Heart right ventricle (tissue), 16 donors: ENCODE measurements around the gene CEP131. TPM values are rescaled to one million over a fixed set of nuclear protein-coding genes. Genes with fewer than 3 reads are reported as not detected.

Experiments
- ATAC-seq, 8 donors: fragments of 200-7000 bp; cut with Tn5 transposase; one replicate each; pipeline ENCODE4 v1.9.1; 2020; ENCODE audit warnings: mild to moderate bottlenecking in 8 of 8, moderate library complexity in 8 of 8, moderate number of reproducible peaks in 1 of 8
- DNase-seq, 2 donors: peaks; one replicate each; pipeline ENCODE4 v3.0.0-alpha.2; 2020
- H3K27ac ChIP-seq, 10 donors: fragments of 200-600 bp; sonication (generic) in 2 of 10; one replicate each; pipeline versions ENCODE4 v1.5.0 to v1.8.0; 2020 to 2022; ENCODE audit warnings: mild to moderate bottlenecking in 3 of 10
- H3K27me3 ChIP-seq, 7 donors: fragments of 200-600 bp; one replicate each; pipeline ENCODE4 v1.8.0; 2021 to 2022; ENCODE audit warnings: mild to moderate bottlenecking in 2 of 7
- H3K36me3 ChIP-seq, 9 donors: fragments of 200-600 bp; sonication (generic) in 1 of 9; one replicate each; pipeline versions ENCODE4 v1.5.0 to v1.8.0; 2020 to 2022; ENCODE audit warnings: mild to moderate bottlenecking in 2 of 9
- H3K4me1 ChIP-seq, 9 donors: fragments of 200-600 bp; sonication (generic) in 1 of 9; one replicate each; pipeline versions ENCODE4 v1.5.0 to v1.8.0; 2020 to 2022; ENCODE audit warnings: mild to moderate bottlenecking in 4 of 9
- H3K4me3 ChIP-seq, 10 donors: fragments of 200-600 bp; sonication (generic) in 2 of 10; one replicate each; pipeline versions ENCODE4 v1.5.0 to v1.8.0; 2020 to 2022; ENCODE audit warnings: mild to moderate bottlenecking in 7 of 10, moderate library complexity in 2 of 10
- H3K9me3 ChIP-seq, 11 donors: fragments of 200-600 bp in 10 of 11; sonication (generic) in 2 of 11; one replicate each; pipeline versions ENCODE4 v1.5.0 to v1.8.0; 2013 to 2022; ENCODE audit warnings: mild to moderate bottlenecking in 2 of 11, control low read depth in 1 of 11, moderate library complexity in 1 of 11
- CTCF ChIP-seq, 9 donors: fragments of 200-600 bp; sonication (generic) in 2 of 9; IDR thresholded peaks; one replicate each; pipeline versions ENCODE4 v1.5.0 to v1.8.0; 2021 to 2022; ENCODE audit warnings: antibody characterized with exemption in 9 of 9, mild to moderate bottlenecking in 5 of 9, moderate library complexity in 1 of 9
- WGBS, 2 donors: extraction: QIAGEN DNeasy Blood & Tissue Kit; methylation state at CpG; one replicate each; pipeline ENCODE4 v1.1.7; 2013; ENCODE audit warnings: inconsistent platforms in 1 of 2; 5-methylcytosine and 5-hydroxymethylcytosine counted together
- intact Hi-C, 10 donors: fragments of 100-400 bp; cut with DNase I; formaldehyde crosslinking; loops; one replicate each; pipeline versions ENCODE4 v1.11.1 to v1.14.2; 2022
- polyA plus RNA-seq, 2 donors: library from polyadenylated mRNA; stranded (reverse); fragments of 200-250 nt; gene quantifications; one replicate each; pipeline ENCODE4 v1.2.3, GENCODE V29; 2013
- total RNA-seq, 10 donors: library from RNA; stranded (reverse); fragmentation: NEBNext Ultra II Directional in 3 of 10; extraction: Animal tissue kit (Norgen Biotek cat#: 25700) in 3 of 10; gene quantifications; one replicate each; pipeline versions ENCODE4 v1.2.1 to v1.2.4, GENCODE V29; 2021 to 2023
- donor health status: Arrhythmogenic right ventricular cardiomyopathy.
- donor health status: ischemic (EF 13 %, LVEDD 7.1; RV severe dilation, severe dysfunction).
- donor health status: healthy with polysubstance abuse.
- donor health status: DM: no; HTN: yes; CAD: no.
- donor health status: DM: no; HTN: no; CAD: no.
- donor health status: ischemic (EF 25% LVEDD 6.9; RV normal size, moderate dysfunction).
- donor health status: ischemic (EF 25% LVEDD 5.7; RV mildly dilated, moderate dysfunction).
- donor health status: healthy.
- donor health status: DM: yes; HTN: yes; CAD: no.
- donor health status: Ischemic cardiomyopathy.
- donor health status: ischemic (EF 35%, LVEDD 5.7; RV mildly dilated, moderate dysfunction).
- donor health status: nonischemic (EF 11% LVEDD 7.7; RV severe dilation, severe dysfunction).
- donor health status: DM: yes; HTN: yes; CAD: no.
- donor health status: PGD.
- donor health status: ischemic (EF 29% LVEDD 5.4; RV normal size, mild dysfunction).
- donor health status: nonischemic (EF 23%, LVEDD 6.1; RV moderate dilation, normal function).

CEP131 gene
- total and polyA plus RNA-seq, 12 donors = 6.4 to 20.9 (median 8.0) TPM

- no peaks in the 10 kb centered on the region for H3K9me3 ChIP-seq
- no peak for TF ChIP-seq CTCF (IDR thresholded peaks at IDR 0.05)
- H3K27ac ChIP-seq = no peak overlapping the region
- no peaks in the 10 kb centered on the region for H3K4me1 ChIP-seq
- intact Hi-C loops = no loop called here
- H3K36me3 ChIP-seq = peaks cover 0 to 24% (median 0%) of the 10 kb centered on the region in 9 donors
- H3K27me3 ChIP-seq = peaks cover 0 to 5% (median 0%) of the 10 kb centered on the region in 7 donors
- H3K4me3 ChIP-seq = no peak overlapping the region
- WGBS, 2 donors = 96 to 98% methylated on average over 12 of the region's 12 CpGs
- ATAC-seq (no peak), DNase-seq (no peak)
Measured at GRCh38 chr17:81188491-81188840, 34.3 kb downstream of the CEP131 start.

- peaks cover 0 to 24% (median 0%) of the 10 kb centered on the region in 9 donors for H3K36me3 ChIP-seq
- ATAC-seq = no peak
- H3K4me1 ChIP-seq = no peaks in the 10 kb centered on the region
- WGBS, 2 donors = 90 to 95% methylated on average over 26 of the region's 26 CpGs
- no peak overlapping the region for H3K27ac ChIP-seq
- H3K4me3 ChIP-seq = no peak overlapping the region
- intact Hi-C loops = no loop called here
- no peaks in the 10 kb centered on the region for H3K9me3 ChIP-seq
- H3K27me3 ChIP-seq = peaks cover 0 to 8% (median 0%) of the 10 kb centered on the region in 7 donors
- no peak for TF ChIP-seq CTCF (IDR thresholded peaks at IDR 0.05)
- no peak for DNase-seq
Measured at GRCh38 chr17:81187586-81188490, 34.9 kb downstream of the CEP131 start.

DNA sequence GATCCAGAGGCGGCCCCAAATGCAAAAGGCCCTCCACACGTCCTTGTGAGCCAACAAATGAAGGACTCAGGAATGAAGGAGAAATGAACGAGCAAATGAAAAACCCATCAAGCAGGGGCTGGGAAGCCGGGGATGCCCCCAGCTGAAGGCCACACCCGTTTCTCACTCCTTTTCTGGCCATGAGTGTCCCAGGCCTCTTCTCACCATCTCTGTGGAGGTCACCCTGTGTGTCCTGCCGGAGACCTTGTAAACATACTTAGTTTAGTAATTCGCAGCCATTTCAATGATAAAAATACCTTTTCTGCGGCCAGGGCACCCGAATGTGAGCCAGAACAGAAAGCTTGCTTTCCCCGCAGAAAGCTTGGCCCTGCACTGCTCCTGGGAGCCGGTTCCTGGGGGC is 35.6 kb downstream of the CEP131 start:
- DNase-seq (no peak), ATAC-seq (no peak)

DNA sequence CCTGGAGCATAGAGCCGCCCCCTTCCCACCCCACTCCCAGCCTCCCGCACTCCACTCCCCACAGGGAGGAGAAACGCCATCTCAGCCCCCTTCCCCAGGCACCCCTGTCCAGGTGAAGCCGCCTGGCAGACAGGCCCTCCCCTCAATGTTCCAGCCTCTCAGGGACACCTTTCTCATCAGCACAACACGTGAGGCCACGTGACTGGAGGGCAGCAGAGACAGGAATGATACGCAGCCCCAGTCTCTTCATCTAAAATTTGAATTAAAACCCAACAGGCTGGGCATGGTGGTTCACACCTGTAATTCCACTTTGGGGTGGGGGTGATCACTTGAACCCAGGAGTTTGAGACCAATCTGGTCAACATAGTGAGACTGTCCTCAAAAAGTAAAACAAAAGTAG is 36.6 kb downstream of the CEP131 start:
- Histone ChIP-seq H3K9me3 (no peaks in the 10 kb centered on the region), H3K4me3 (no peak overlapping the region), H3K27me3 (peaks cover 0 to 8% (median 0%) of the 10 kb centered on the region in 7 donors), H3K36me3 (peaks cover 0 to 17% (median 0%) of the 10 kb centered on the region in 9 donors), H3K4me1 (no peaks in the 10 kb centered on the region), H3K27ac (no peak overlapping the region)
- no peak for ATAC-seq
- 86 to 91% methylated on average over 7 of the region's 7 CpGs for WGBS, 2 donors
- intact Hi-C loops = no loop called here
- TF ChIP-seq CTCF (IDR thresholded peaks at IDR 0.05) = no peak
- no peak for DNase-seq

More for the DNA sequence above, 35.6 kb downstream of the CEP131 start:
- H3K27me3 ChIP-seq = peaks cover 0 to 8% (median 0%) of the 10 kb centered on the region in 7 donors
- H3K36me3 ChIP-seq = peaks cover 0 to 22% (median 0%) of the 10 kb centered on the region in 9 donors
- no peak for TF ChIP-seq CTCF (IDR thresholded peaks at IDR 0.05)
- H3K9me3 ChIP-seq = no peaks in the 10 kb centered on the region
- H3K4me3 ChIP-seq = no peak overlapping the region
- no peak overlapping the region for H3K27ac ChIP-seq
- 95% methylated on average over 11 of the region's 11 CpGs for WGBS, 2 donors
- H3K4me1 ChIP-seq = no peaks in the 10 kb centered on the region
- intact Hi-C loops = no loop called here
